ENCODE data around the gene PLSCR1. TPM values are rescaled to one million over a fixed set of nuclear protein-coding genes. Genes with fewer than 3 reads are reported as not detected.

The PLSCR1 gene, protein sequence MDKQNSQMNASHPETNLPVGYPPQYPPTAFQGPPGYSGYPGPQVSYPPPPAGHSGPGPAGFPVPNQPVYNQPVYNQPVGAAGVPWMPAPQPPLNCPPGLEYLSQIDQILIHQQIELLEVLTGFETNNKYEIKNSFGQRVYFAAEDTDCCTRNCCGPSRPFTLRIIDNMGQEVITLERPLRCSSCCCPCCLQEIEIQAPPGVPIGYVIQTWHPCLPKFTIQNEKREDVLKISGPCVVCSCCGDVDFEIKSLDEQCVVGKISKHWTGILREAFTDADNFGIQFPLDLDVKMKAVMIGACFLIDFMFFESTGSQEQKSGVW
- 183 and 292 TPM in 2 replicates for total RNA-seq

DNA sequence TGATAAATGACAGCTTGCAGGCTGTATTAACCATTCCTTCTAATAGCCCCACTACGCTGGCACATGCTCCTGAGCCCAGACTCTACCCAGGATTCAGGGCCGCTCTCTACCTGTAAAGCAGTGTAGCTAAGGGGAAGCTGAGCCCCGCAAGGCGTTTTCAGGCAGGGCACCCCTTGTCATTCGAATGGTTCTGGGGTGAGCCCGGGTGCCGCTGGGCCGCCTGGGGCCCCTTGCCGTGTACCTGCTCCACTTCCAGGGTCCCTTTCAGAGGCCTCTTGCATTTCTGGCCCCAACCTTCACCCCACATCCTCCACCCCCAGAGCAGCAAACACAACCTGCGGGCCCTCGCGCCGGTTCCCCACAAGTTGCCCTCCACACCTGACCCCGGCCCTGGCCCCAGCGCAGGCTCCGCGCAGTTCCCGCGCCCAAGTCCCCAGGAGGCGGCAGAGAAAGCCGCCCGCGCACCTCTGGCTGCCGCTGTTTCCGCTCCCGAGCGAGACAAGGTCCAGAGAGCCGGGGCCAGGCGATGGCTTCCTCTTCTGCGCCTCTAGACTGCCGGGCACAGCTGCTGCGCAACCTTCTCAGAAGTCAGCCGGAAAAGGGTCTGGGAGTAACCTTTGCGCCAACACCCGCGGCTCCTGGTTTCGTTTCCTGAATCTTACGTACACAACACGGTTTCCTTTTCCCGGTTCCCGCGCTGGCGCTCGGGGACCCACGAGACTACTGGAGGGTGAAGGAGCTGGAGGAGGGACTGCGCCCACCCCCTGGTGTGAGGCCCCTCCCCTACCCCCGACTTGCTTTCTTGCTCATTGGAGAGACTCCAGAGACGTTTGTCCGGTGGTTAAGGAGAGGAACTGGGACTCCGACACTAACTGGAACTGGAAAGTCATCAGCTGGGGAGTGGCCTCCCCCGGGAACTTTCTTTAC, at the start of gene PLSCR1:
Gene PLSCR1, minus strand, starts transcription at position 606 of the 927 bp plus-strand sequence. CDS start 8,055 bp downstream, outside the sequence.
- DNase-seq (ENCODE audit: low read depth): peak; percentile 96

DNA sequence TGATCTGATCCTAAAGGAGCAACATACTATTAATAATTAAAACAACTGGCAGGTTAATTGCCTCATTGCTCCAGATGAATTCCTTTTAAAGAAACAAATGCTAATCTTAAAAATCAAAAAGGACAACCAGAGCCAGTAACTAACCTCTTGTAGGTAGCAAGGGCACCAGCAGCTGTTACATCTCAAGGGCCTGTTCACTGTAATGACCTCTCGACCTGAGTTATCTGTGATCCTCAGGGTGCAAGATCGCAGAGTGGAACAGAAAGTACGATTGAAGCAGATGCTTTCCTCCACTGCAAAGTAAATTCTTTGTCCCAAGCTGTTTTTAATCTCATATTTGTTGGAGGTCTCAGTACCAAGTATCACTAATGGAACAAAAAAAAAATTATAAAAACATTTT, 49.4 kb upstream of the PLSCR1 start:
- DNase-seq (ENCODE audit: low read depth): no peak

DNA sequence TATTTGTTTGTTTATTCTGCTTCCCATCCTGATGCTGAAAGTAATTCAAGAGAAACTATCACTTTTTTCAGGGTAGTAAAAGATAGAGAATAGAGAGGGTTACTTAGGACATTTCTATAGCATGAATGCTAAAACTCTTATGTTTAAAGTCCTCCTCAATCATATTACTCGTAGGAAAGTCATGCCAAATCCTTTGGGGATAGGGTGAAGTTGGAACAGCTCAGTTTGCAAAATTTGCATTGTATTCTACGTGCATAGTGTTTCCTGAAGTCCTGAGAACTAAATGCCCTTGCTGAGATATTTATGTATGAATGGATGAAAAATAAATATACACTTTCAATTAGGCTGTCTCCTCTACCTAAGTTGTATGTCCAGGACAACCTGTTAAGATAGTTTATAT, 46.1 kb upstream of the PLSCR1 start:
- no peak for DNase-seq (ENCODE audit: low read depth)

DNA sequence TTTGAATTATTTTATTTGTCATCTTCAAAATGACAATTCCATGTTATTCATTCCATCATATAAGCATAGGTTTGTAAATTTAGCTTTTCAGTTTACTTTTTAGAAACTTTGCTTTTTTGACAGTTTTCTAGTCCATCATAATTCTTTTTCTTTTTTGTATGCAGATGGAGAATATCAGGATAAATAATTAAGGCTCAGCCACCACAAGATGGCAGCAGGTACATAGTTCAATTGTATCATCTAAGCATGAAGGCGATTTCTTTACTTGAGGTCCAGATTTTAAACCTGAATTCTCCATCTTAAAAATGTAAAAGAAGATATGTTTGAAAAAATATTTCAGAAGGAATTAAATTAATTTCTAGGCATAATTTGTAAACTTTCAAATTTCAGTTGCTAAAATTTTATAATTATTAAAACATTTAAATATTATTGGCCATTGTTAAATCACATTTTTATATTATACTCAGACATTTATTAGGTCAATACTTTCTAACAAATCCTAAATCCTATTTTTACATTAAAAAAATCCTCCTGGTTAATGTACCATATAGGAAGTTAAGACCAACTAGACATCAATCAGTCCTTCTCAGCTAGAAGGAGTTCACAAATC, 45.6 kb upstream of the PLSCR1 start:
- DNase-seq (ENCODE audit: low read depth): peak; percentile 57

DNA sequence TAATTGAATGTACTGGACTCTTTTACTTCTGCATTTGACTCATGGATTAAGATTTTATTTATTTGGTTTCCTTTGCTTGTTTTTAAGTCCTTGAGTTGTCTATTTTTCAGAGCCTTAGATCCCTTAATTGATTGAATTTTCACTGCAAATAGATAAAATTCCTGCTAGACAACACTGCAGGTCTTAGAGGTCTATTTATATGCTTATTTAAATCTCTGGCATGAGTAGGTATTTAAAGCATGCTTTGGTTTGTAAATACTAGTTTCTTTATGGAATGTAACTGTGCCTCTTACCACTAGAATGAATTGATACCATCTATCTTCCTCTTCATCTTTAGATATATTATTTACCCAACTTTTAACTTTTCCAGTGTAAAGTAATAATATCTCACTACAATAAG, 40.7 kb upstream of the PLSCR1 start:
- DNase-seq (ENCODE audit: low read depth): no peak

DNA sequence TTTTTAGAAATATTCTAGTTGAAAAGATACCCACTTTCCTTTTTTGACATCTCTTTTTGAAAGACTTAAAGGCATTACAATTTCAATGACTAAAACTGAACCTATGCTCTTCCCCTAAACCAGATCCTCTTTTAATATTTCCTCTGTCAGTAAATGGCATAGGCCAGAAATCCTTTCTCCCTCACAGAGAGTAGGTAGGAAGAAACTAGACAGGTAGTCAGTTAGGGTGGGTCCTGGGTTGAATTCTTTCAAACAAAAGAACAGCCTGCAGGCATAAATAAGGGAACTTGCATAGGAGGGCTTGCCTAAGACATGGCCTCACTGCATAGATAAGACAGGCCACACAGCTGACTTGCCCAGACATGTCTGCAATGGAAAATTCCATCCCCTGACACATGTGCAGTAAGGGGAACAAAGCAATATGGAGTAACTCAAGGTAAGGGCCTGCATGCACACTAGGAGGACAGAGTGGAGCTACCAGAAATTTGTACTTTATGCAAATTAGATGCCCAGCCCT, 37.6 kb upstream of the PLSCR1 start:
- DNase-seq (ENCODE audit: low read depth): peak; percentile 21

DNA sequence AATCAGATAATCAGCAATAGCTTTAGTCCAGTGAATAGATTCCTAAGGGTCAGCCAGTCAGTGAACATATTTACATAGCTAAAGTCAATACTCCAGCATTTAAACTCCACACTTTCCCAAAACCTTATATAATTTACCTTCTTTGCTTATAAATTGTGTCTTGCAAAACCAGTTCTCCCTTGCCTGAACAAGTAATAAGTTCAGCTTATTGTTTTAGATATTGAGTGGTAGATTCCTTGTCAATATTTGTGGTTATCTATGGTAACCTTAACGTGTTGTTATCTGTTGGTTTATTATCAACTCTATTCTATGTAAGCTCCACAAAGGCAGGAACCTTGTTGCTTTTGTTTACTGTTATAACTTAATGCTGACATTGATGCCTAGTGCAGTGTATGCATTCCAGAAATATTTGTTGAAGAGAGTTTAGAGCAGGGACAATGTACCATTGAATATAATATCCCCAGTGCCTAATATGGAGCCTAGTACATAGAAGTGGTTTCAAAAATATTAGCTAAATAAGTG, 36.7 kb upstream of the PLSCR1 start:
- peak; percentile 13 for DNase-seq (ENCODE audit: low read depth)

DNA sequence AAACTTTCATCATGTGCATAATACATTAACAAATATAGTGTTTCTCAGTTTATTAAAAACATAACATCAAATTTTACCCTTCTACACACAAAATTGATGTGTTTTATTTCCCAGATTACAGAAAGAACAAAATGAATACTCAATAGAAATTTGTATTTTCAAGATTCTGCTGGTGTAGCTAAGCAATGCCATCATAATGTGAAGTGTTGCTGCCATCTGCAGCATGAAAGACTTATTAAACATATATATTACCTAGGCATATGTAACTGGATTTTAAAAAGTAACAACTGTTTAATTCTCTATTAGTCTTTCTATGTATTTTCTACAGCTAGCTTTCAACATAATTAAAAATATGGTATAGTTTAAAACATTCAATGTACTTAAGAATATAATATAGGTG, 33.3 kb upstream of the PLSCR1 start:
- peak; percentile 75 for DNase-seq (ENCODE audit: low read depth)

DNA sequence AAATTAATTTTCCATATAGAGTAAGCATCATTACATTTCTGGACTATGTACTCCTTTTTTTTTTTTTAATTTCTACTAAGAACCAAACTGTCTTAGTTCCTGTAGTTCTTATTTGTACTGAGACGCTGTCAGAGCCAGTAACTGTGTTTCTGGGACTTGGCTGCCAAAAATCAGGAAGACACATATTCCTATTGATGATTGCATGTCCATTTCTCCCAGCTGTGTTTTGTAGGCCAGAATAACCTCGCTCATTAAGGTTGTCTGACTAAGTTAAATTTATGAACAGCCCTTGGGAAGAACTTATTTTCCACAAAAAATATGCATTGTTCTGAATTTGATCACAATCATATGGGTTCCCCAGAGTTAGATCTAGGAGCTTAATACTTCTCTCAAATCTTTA, 31.2 kb upstream of the PLSCR1 start:
- DNase-seq (ENCODE audit: low read depth): no peak

DNA sequence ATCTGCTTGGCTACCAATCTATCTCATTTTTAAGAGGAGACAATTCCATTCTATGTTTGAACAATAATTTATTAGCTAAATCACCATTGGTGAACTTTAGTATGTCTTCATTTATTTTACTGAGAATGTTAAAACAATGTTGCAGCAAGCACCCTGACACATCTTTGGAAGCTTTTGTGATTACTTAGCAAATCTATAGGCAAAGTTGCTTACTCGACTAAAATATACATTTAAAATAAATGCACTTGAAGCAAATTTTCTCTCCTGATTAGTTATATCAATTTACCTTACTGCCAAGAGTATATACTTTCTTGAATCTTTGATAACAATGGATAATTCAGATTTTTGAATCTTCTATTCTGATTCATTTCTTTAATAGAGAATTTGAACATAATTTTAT, 29.8 kb upstream of the PLSCR1 start:
- no peak for DNase-seq (ENCODE audit: low read depth)

DNA sequence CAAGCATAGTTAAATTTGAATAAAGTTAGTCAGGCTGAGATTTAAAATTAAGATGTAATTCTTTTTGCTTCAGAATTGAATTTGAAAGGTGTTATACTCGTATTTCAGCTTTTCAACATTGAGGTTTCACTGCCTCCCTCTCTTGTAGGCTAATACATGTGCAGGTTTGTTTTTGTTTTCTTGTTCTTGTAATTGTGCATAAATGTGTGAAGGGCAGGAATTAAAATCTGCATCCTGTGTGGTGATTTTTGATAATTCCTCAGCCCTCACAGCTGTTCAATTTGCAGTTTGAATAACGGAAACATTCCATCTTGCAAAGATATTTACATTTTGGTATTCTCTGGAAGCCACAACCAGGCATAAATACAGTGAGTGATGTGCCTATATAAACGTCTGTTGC, 24.9 kb upstream of the PLSCR1 start:
- no peak for DNase-seq (ENCODE audit: low read depth)

DNA sequence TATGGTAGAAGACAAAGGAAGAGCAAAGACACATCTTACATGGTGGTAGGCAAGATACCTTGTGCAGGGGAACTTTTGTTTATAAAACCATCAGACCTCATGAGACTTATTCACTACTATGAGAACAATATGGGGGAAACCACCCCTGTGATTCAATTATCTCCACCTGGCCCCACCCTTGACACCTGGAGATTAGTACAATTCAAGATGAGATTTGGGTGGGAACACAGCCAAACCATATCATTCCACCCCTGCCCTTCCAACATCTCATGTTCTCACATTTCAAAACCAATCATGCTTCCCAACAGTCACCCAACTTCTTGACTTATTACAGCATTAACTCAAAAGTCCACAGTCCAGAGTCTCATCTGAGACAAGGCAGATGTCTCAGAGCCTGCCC, 21.7 kb upstream of the PLSCR1 start:
- DNase-seq (ENCODE audit: low read depth): no peak

DNA sequence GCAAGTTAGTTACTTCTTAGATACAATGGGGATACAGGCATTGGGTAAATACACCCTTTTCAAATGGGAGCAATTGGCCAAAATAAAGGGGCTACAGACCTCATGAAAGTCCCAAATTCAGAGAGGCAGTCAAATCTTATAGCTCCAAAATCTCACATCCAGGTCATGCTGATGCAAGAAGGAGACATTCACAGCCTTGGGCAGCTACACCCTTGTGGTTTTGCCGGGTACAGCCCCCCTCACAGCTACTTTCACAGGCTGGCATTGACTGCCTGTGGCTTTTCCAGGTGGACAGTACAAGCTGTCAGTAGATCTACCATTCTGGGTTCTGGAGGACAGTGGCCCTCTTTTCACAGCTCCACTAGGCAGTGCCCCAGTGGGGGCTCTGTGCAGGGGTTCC, 17.5 kb upstream of the PLSCR1 start:
- DNase-seq (ENCODE audit: low read depth): peak; percentile 15

DNA sequence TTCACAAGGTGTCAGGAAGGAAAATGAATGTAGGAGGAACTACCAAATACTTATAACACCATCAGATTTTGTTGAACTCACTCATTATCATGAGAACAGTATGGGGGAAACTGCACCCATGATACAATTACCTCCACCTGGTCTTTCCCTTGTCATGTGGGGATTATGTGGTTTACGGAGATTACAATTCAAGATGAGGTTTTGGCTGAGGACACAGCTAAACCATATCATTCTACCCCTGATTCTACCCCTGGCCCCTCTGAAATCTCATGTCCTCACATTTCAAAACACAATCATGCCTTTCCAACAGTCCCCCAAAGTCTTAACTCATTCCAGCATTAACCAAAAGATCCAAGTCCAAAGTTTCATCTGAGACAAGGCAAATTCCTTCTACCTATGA, 17.1 kb upstream of the PLSCR1 start:
- DNase-seq (ENCODE audit: low read depth): no peak

DNA sequence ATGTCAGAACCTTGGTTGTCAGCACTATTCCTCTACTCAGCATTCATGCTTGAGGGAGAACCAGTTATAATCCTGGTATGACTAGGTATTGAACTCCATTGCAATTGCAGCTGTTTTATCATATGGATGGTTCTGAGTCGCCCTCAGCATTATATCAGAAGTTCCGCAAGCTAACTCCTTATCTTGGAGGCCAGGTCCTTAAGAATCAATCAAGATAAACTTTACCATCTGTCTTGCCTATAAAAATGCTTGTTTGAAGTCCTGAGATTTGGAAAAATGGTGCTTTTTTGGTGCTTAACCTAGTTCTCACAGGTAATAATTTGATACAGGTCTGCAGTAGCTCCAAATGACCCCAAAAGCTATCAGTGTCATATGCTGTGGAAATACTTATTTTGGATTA, 16.3 kb upstream of the PLSCR1 start:
- no peak for DNase-seq (ENCODE audit: low read depth)

DNA sequence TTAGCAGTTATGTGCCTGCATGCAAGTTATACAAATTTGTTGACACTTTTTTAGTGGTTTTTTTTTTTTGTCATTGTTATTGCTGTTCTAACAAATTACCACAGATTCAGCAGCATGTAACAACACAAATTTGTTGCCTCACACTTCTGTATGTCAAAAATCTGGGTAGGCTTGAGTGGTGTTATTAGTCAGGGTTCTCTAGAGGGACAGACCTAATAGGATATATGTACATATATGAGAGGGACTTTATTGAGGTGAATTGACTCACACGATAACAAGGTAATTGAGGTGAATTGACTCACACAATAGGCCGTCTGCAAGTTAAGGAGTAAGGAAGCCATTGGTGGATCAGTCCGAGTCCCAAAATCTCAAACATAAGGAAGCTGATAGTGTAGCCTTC, 15.0 kb upstream of the PLSCR1 start:
- DNase-seq (ENCODE audit: low read depth): no peak

DNA sequence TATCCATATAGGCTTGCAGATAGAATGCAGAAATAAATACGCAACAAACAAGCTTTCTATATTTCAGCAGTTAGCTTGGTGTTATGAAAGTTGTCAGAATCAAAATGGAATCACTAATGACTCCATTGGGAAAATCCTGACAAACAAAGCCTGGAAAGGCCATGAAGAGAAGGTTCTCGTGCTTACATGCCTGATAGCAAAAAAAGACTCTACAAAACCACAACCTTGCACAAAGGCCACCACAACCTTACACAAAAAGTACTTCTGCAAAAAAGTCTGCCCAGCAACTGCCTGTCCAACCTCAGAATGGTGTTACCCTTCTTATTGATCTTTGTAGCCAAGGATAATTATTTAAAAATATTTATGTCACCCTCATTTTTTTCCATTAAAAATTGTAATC, 14.4 kb upstream of the PLSCR1 start:
- DNase-seq (ENCODE audit: low read depth): no peak

DNA sequence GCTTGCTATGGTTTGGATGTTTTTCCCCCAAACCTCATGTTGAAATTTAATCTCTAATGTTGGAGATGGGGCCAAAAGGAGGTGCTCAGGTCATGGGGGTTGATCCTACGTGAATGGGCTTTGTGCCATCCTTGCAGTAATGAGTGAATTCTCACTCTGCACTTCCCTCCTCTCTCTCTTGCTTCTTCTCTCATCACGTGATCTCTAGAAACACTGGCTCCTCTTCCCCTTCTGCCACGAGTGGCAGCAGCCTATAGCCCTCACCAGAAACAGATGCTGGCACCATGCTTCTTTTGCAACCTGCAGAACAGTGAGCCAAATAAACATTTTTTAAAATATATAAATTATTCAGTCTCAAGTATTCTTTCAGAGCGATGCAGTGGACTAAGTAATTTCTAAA, 13.3 kb upstream of the PLSCR1 start:
- DNase-seq (ENCODE audit: low read depth): no peak

DNA sequence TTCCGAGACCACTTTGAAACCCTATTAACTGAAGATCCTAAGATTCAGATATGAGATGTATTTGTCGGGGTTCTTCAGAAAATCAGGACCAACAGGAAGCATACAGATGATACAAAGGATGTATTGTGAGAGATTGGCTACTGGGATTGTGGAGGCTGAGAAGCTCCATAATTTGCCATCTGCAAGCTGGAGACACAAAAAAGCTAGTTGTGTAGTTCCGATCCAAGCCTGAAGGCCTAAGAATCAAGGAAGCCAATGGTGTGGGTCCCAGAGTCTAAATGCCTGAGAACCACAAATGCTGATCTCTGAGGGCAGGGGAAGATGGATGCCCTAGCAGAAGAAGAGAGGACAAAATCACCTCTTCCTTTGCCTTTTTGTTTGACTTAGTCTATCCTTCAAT, 10.9 kb upstream of the PLSCR1 start:
- DNase-seq (ENCODE audit: low read depth): no peak

DNA sequence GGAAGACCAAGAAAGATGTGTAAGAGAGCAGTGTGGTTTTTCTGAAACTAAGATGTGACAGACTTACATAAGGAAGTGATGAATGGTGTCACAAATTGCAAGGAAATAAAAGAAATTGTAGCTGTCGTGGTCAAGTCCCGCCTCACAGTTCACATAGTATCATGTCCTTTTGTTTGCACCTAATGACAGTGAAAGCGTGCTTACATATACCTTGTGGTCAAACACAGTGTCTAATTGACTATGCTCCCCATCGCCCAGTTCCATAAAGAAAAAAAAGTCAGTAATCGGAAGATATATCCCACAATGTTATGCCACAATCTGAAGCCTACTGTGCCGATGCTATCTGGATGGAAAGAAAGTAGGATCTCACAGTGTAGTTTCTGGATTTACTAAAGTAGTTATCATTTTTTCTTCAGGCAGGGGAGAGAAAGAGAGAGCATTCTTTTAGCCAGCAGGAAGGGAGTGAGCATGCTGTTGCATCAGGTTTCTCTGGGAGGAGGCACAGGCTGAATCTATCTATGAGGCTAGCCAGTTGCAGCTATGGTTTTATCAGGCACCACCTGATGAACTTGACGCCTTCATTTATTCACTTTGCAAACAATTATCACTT, 9.8 kb upstream of the PLSCR1 start:
- DNase-seq (ENCODE audit: low read depth): no peak

DNA sequence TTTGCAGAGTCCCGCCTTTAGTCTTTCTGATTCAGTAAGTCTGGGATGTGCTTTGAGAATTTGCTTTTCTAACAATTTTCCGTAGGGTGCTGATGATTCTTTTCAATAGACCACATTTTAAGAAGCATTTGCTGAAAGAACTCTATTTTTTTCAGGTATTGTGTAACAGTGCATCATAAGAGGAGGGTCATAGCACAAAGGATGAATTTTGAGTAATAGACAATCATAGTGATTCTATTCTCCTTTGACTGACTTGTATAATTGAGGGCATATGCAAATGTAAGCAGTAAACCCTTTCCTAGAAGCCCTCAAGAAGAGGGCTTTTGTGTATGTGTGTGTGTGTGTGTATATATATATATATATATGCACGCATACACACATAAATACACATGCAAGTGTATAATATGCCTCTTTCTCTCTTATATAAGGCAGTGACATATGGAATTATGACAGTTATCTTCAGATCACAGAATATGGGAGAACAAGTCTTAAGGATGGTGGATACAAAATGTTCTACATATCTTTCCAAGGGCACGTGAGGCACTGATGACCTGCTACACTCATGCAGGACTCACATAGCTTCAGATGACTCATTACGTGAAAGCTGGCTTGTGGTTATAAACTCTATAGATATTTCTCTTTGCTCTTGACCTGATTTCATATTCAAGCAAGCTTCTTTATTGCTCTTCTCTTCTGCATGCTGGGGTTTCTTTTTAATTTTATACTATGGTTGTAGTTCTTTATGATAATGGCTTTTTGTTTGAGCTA, 6.5 kb upstream of the PLSCR1 start:
- peak; percentile 76 for DNase-seq (ENCODE audit: low read depth)

Measured in renal cortical epithelial cell (primary cell).